ENCODE data around the gene YTHDF1.

- TF ChIP-seq SUZ12 (IDR thresholded peaks at IDR 0.05; ENCODE audit: extremely low read depth, insufficient read depth, insufficient read length) (no peak), ZNF274 (IDR thresholded peaks at IDR 0.05; ENCODE audit: low read depth, low read length) (no peak), YY1 (IDR thresholded peaks at IDR 0.05; ENCODE audit: insufficient read depth, insufficient read length) (no peak)
Measured at GRCh38 chr20:63253065-63253437, 37.1 kb upstream of the YTHDF1 start.

All from NT2/D1 (cell line).